AG04450 (cell line): ENCODE data around the gene SOX2. TPM values are rescaled to one million over a fixed set of nuclear protein-coding genes. Genes with fewer than 3 reads are reported as not detected.

Source experiments
- CTCF ChIA-PET: fragments of 300-600, 350-600 bp; formaldehyde crosslinking; extraction: SDS; loops from one replicate; lab custom pipeline; 2022; ENCODE audit warnings: antibody characterized with exemption, inconsistent platforms; lab: Charles Lee
- POLR2A ChIA-PET: fragments of 350-600 bp; formaldehyde crosslinking; extraction: SDS; loops from one replicate; lab custom pipeline; 2021; ENCODE audit warnings: antibody characterized with exemption, inconsistent platforms; lab: Yijun Ruan, JAX
- DNase-seq: peaks from one replicate; pipeline ENCODE4 v3.0.0-alpha.2; 2011; ENCODE audit warnings: low read depth, low spot score
- H3K27ac ChIP-seq: one replicate; pipeline ENCODE4 v1.5.1; 2012; ENCODE audit warnings: low read depth, low read length, control low read depth
- H3K27me3 ChIP-seq: one replicate; pipeline ENCODE4 v1.6.0; 2012; ENCODE audit warnings: low read length; ENCODE audit not compliant: control insufficient read depth, insufficient read depth
- H3K4me3 ChIP-seq: 2 replicates; pipeline ENCODE4 v1.5.1; 2011; ENCODE audit warnings: mild to moderate bottlenecking, low read depth, low read length, control low read depth
- H3K9me3 ChIP-seq: 2 replicates; pipeline ENCODE4 v1.5.1; 2012; ENCODE audit warnings: low read length; ENCODE audit not compliant: control insufficient read depth, insufficient read depth
- polyA plus RNA-seq: library from polyadenylated mRNA; depleted of rRNA; stranded (reverse); fragments of >200 nt; gene quantifications from 2 replicates; pipeline ENCODE4 v1.2.3, GENCODE V29; 2011
- TF ChIP-seq, protein P1 (sequence below): IDR thresholded peaks from 2 replicates; pipeline ENCODE4 v1.5.1; 2011; ENCODE audit warnings: low read depth, low read length, control low read depth, inconsistent platforms

The SOX2 gene
- polyA plus RNA-seq, 1 experiment: not detected

DNA sequence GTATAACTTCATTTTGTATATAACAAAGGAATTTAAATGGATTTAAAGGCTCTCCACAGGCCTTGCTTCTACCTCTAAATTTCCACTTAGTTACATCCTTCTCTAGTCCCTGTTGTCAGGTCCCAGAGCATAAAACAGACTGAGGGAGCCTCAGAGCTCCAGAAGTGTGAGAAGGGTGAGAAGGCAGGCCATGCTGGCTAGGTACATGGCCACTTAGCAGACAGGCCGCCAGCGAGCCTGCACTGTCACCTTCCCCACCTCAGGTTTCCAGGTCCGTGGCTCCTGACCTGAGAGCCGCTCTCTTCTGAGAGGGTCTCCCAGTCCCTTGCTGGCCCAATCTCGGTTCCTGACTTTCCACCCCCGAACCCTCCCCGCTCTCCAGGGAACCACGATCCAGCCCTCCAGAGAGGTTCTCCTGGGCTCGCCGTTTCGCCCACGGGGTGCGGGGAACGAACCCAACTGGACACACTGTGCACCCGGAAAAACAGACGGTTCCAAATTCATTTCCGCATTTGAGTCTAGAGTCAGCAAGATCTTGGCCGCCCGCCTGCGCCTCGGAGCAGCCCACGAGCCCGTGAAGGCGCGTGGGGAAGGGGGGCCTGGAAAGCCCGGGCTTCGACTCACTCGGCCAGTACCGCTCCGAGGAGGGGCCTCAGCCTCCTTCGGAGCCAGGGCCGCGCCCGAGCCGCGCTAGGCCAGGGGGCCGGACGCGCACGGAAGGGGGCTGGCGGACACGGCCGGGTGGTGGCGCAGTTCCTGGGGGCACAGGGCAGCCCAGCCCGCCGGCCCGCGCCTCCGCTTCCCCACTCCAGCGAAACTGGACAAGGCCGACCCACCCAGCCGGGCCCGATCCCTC, 16.7 kb upstream of the SOX2 start:
- H3K27me3 ChIP-seq: peaks cover 33% of the 10 kb centered on the region
- H3K27ac ChIP-seq: no peak overlapping the region
- H3K9me3 ChIP-seq: no peaks in the 10 kb centered on the region; the same call in 1 of the 2 replicates
- CTCF ChIA-PET: interaction anchor here (1.5 kb wide), 1 partner anchor 11 kb away, joined by 3 read pairs; no protein-coding TSS in a partner anchor
- H3K4me3 ChIP-seq: peak overlapping the region; percentile 39
- TF ChIP-seq, protein P1, sequence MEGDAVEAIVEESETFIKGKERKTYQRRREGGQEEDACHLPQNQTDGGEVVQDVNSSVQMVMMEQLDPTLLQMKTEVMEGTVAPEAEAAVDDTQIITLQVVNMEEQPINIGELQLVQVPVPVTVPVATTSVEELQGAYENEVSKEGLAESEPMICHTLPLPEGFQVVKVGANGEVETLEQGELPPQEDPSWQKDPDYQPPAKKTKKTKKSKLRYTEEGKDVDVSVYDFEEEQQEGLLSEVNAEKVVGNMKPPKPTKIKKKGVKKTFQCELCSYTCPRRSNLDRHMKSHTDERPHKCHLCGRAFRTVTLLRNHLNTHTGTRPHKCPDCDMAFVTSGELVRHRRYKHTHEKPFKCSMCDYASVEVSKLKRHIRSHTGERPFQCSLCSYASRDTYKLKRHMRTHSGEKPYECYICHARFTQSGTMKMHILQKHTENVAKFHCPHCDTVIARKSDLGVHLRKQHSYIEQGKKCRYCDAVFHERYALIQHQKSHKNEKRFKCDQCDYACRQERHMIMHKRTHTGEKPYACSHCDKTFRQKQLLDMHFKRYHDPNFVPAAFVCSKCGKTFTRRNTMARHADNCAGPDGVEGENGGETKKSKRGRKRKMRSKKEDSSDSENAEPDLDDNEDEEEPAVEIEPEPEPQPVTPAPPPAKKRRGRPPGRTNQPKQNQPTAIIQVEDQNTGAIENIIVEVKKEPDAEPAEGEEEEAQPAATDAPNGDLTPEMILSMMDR: no peak
- POLR2A ChIA-PET: no interaction called here
- DNase-seq: no peak

DNA sequence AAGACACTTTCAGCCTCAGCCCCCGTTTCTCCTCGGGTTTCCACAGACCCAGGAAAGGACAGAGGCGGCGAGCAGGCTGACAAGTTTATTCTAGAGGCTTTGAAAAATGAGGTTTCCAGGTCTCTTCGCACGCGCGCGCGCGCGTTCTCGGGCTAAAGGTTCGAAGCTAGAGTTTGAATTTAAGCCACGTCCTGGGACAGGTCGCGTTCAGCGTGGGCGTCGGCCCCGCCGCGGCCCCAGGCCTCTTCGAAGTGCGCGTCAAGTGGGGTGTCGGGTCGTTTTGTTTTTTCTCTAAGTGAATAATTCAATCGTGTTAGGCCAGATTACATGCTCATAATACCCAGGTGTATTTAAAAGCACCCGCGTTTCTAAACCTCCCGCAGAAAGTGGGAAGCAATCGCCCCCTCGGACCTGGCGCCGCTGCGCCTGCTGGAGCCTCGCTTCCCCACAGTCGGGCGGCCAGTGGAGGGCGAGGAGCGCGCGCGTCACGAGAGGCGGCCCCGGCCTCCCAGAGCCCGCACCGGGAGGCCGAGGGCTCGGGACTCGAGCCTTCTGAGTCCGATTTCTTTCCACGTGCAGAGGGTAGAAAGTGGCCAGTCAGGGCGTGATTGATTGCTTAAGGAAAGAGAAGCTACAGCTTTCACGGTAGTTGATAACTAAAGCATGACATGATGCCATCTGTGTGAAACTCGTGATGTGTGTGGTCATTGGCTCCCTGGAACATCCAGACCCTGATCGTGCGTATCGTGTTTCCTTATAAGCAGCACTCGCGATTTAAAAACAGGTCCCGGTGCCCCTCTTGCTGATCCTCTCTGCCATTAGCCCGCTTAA, 15.8 kb upstream of the SOX2 start:
- H3K4me3 ChIP-seq: peak overlapping the region; percentile 39
- TF ChIP-seq, protein P1: no peak
- no peaks in the 10 kb centered on the region; the same call in 1 of the 2 replicates for H3K9me3 ChIP-seq
- peaks cover 33% of the 10 kb centered on the region for H3K27me3 ChIP-seq
- H3K27ac ChIP-seq: no peak overlapping the region
- POLR2A ChIA-PET: no interaction called here
- CTCF ChIA-PET: interaction anchor here (1.1 to 1.5 kb wide), 2 partner anchors 10 to 14 kb away, joined by 3 to 4 read pairs; no protein-coding TSS in a partner anchor
- no peak for DNase-seq

DNA sequence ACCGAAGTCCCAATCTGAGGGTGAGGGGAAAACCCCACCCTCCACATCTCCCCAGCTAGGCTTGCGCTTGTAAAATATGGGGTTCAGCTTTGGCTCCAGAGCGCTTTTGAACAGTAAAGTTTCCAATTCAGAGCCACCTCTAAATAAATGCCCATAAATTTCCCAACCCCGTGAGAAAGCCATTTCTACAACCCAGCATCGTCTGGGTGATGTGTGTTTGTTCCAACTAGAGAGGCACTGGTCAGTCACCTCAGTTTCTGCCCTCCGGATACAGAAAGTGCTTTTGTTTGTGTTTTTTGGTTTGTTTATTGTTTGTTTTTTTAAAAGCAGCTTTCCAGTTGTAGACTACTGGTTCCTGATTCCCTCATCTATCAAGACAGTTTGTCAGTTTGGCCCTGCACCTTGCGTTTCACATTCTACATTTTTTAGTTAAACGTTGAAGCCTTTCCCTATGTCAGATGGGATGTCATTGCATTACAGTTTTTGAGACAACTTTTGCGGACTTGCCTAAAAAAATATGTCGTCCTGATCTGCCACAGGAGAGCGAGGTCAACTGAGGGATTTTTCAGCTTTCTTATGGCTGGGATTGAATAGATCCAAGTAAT, 15.0 kb upstream of the SOX2 start:
- no peak overlapping the region for H3K27ac ChIP-seq
- H3K9me3 ChIP-seq: no peaks in the 10 kb centered on the region; the same call in 1 of the 2 replicates
- ChIA-PET POLR2A (no interaction called here), CTCF (interaction anchor here (0.6 to 1.5 kb wide), 4 partner anchors 9 to 45 kb away, joined by 3 to 4 read pairs (median 3); no protein-coding TSS in a partner anchor)
- TF ChIP-seq, protein P1: no peak
- no peak for DNase-seq
- no peak overlapping the region for H3K4me3 ChIP-seq
- peaks cover 33% of the 10 kb centered on the region for H3K27me3 ChIP-seq

DNA sequence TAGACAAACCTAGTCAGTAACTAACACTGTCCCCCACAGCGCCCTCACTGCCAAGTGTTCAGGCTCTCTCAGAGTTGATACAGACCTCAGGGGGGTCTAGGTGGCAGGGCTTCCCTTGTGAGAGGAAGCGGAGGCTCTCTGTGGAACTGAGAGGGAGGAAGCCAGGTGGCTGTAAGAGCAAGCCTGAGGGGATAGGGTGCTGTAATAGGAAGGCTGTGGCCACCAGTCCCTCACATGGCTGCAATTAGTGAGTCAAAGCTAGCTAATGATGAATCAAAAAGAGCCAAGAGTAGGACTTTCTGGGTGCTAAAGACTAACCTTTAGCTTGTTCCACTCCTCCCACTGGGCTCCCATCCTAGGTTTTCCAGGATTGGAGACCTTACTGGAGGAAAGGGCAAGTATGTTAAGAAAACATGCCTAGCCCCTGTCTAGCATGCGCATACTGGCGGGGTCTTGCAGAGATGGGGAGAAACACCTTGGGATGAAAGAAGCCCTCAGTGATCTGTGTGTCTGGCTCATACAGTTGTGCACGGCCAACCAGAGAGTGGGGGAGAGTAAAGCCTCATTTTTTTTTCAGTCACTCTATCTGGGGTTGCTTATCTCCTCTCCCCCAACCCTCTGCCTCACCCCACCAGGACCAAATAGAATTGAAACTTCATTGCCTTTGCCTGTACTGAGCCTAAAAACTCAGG, 13.3 kb upstream of the SOX2 start:
- TF ChIP-seq, protein P1: no peak
- DNase-seq: no peak
- H3K27me3 ChIP-seq: peaks cover 48% of the 10 kb centered on the region
- no peak overlapping the region for H3K4me3 ChIP-seq
- ChIA-PET POLR2A (no interaction called here), CTCF (interaction anchor here (0.9 to 1.1 kb wide), 3 partner anchors 34 to 1016 kb away, joined by 3 to 6 read pairs (median 3); no protein-coding TSS in a partner anchor)
- no peak overlapping the region for H3K27ac ChIP-seq
- H3K9me3 ChIP-seq: no peaks in the 10 kb centered on the region; the same call in 1 of the 2 replicates
